ENCODE results near the gene PDE1A. TPM values are rescaled to one million over a fixed set of nuclear protein-coding genes. Genes with fewer than 3 reads are reported as not detected.
"Not testable (repeated sequence)": the region's sequence is repeated elsewhere in the genome, so short reads cannot be mapped to it uniquely, and the experiment has no call there.

Gene PDE1A
- total RNA-seq, 1 experiment from 2014 or later, result 7.0 TPM

DNA sequence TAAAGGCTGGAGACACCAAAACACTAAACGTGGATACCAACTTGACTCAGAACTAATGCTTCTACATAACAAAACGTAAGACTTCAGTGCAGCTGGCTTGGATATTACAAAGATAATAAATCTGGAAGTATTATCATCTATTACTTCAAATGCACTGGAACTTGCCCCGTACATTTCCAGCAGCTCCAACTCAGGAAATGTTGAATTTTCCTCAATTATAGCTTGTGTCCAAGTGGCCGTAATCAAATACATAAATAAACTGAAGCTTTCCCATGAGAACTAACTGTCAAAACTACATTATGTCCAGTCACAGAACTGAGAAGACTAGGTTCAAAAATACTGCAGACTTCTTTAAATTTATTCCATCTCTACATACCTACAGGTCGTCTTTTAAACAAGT, 6.2 kb downstream of the PDE1A start:
- no peaks in the 10 kb centered on the region for H3K36me3 ChIP-seq
- H3K9me3 ChIP-seq, result no peaks in the 10 kb centered on the region
- DNase-seq, result no peak
- no peak overlapping the region for H3K4me3 ChIP-seq
- no peaks in the 10 kb centered on the region for H3K27me3 ChIP-seq

DNA sequence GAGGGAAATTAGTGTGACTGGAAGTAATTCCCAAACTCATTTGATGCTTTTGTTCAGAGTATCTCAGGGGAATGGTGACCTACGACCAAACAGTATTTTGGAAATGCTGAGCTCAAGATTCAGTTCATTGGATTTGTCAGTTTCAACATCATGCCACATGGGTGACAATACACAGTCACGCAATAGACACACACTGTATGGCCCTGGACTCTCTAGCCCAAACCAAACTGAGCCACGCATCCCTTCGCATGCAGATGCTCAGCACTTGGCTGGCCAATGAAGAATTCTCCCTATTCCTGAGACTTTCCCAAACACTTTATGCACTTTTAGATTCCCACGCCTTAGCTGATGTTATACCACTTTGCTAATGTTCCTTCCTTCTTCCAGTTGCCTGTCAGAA, 10.0 kb downstream of the PDE1A start:
- no peaks in the 10 kb centered on the region for H3K27me3 ChIP-seq
- H3K36me3 ChIP-seq, result no peaks in the 10 kb centered on the region
- no peak overlapping the region for H3K4me3 ChIP-seq
- no peaks in the 10 kb centered on the region for H3K9me3 ChIP-seq
- DNase-seq, result no peak

DNA sequence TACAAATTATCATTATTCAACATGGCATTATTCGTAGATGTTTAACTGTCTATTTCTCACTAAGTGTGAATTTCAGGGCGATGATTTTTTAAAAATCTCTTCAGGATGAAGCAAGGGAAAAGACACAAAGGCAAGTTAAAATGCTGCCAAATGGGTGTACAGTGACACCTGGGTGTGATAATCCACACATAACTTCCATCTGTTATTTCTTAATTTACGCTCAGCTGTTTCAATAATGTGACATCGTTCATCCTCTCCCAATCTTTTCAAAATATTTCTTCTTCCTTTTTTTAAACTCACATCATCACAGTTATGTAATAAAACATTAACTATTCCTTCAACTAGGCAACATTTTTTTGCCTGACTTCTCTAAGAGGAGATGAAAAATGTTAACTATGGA, 10.6 kb downstream of the PDE1A start:
- Histone ChIP-seq H3K4me3 (no peak overlapping the region), H3K9me3 (no peaks in the 10 kb centered on the region), H3K27me3 (no peaks in the 10 kb centered on the region), H3K36me3 (no peaks in the 10 kb centered on the region)
- DNase-seq, result no peak

DNA sequence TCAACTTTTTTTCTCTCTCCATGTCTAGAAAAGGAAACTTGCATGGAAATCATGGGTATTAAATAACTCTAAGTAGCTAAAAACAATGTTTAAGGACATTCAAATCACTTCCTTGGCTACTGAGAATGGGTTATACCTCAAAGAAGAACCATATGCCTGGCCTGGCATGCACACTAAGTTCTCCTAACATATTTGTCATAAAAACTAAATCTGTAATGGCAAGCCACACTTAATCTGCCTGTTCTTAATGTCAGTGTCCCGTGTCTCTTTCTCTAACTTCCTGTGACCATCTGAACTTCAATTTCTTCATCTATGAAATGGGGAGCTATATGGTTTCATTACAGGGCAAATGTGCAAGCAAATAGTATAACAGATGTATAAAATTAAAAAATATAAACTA, 11.1 kb downstream of the PDE1A start:
- Histone ChIP-seq H3K9me3 (no peaks in the 10 kb centered on the region), H3K4me3 (no peak overlapping the region), H3K27me3 (no peaks in the 10 kb centered on the region), H3K36me3 (no peaks in the 10 kb centered on the region)
- DNase-seq, result no peak

DNA sequence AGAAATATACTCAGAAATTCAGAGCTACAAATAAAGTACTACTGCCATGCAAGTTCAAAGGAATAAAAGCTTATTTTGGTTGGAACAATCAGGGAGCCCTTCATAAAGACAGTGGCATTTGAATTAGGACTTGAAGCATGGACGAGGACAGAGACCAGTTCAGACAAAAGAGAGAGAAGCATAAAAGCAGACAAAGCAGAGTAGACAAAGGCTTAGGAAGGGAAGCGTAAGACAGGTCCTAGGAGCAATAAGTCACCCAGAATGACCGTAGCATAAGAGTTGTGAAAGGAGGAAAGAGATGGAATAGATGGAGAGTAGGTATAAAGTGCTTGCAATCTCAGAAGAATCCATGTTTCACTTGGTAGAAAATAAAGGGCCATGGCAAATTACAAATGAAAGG, 14.0 kb downstream of the PDE1A start:
- DNase-seq, result no peak
- Histone ChIP-seq H3K9me3 (no peaks in the 10 kb centered on the region), H3K4me3 (no peak overlapping the region), H3K36me3 (no peaks in the 10 kb centered on the region), H3K27me3 (no peaks in the 10 kb centered on the region)

DNA sequence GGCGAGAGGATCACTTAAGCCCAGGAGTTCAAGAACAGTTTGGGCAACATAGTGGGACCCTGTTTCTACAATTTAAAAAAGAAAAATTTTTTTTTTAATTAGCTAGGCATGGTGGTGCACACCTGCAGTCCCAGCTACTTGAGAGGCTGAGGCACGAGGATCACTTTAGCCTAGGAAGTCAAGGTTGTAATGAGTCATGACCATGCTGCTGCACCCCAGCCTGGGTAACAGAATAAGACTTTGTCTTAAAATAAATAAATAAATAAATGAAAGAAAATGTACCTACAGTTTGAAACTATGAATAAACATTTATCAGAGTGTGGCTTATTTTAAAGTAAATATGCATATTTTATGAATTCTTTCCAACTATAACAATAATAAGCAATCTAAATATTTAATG, 16.7 kb downstream of the PDE1A start:
- Histone ChIP-seq H3K4me3 (no peak overlapping the region), H3K27me3 (no peaks in the 10 kb centered on the region), H3K9me3 (no peaks in the 10 kb centered on the region), H3K36me3 (no peaks in the 10 kb centered on the region)
- DNase-seq, result no peak

DNA sequence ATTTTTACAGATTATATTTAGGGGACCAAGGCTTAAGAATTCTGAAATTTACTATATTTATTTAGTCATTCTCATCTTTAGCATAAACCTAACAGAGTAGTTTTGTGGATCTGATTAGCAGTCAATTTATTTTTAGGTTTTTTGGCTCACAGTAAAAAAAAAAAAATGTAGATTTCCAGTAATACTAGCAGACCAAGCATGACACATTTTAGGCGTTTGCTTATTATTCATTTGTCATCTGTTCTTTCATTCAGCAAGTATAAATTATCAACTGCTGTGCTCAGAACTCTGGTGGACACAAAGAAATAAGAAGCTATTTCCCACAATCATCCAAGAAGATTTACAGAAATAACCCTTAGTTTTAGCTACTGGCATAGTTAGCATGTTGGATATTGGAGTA, 20.6 kb downstream of the PDE1A start:
- H3K36me3 ChIP-seq, result no peaks in the 10 kb centered on the region
- no peaks in the 10 kb centered on the region for H3K27me3 ChIP-seq
- H3K9me3 ChIP-seq, result no peaks in the 10 kb centered on the region
- H3K4me3 ChIP-seq, result no peak overlapping the region
- DNase-seq, result no peak

DNA sequence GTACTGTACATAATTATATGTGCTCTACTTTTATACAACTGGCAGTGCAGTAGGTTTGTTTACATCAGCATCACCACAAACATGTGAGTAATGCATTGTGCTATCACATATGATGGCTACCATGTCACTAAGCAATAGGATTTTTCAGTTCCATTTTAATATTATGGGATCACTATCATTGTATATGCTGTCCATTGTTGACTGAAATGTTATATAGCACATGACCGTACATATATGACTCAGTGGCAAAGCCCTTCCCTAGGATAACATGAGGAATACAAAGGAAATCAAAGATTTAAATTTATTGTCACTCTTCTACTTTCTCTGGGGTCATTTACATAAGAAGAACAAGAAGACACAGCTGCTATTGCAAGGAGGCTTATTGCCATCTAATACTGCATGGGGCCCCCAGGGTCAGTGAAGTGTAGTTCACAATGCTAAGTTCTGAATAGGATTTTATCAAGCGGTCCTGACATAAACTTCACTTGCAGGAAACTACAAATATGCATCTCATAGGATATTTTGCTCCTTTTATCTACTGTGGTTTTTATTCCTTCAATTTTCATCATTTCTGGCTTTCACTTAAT, 21.8 kb downstream of the PDE1A start:
- H3K9me3 ChIP-seq, result no peaks in the 10 kb centered on the region
- no peaks in the 10 kb centered on the region for H3K36me3 ChIP-seq
- H3K27me3 ChIP-seq, result no peaks in the 10 kb centered on the region
- no peak for DNase-seq
- no peak overlapping the region for H3K4me3 ChIP-seq

DNA sequence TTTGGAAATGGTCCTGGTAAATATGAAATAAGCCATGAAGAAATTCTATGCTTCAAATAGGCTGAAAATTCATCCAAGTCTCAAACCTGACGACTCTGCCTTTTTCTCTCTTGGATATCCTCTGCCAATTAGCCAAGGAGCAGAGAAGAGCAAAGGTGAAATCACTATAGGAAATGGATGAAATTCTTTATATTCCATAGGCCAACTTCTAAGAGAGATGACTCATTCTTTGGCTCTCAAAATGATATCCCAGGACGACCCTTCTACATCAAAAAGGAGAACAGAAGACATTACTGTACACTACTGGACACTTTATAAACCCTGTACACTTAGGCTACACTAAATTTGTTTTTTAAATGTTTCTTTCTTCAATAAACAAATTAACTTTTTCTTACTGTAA, 22.7 kb downstream of the PDE1A start:
- Histone ChIP-seq H3K4me3 (no peak overlapping the region), H3K27me3 (no peaks in the 10 kb centered on the region), H3K9me3 (no peaks in the 10 kb centered on the region), H3K36me3 (no peaks in the 10 kb centered on the region)
- no peak for DNase-seq

DNA sequence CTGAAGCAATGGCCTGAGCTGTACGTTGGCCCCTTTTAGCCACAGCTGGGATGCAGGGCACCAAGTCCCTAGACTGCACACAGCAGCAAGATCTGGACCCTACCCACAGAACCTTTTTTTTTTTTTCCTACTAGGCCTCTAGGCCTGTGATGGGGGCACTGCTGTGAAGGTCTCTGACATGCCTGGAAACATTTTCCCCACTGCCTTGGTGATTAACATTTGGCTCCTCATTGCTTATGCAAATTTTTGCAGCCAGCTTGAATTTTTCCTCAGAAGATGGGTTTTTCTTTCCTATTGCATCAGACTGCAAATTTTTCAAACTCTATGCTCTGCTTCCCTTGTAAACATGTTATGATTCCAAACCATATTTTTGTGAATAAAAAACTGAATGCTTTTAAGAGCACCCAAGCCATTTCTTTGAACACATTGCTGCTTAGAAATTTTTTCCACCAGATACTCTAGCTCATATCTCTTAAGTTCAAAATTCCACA, 33.5 kb downstream of the PDE1A start:
- H3K36me3 ChIP-seq, result no peaks in the 10 kb centered on the region
- DNase-seq, result no peak
- H3K4me3 ChIP-seq, result no peak overlapping the region
- peaks cover 4% of the 10 kb centered on the region for H3K9me3 ChIP-seq
- H3K27me3 ChIP-seq, result no peaks in the 10 kb centered on the region

DNA sequence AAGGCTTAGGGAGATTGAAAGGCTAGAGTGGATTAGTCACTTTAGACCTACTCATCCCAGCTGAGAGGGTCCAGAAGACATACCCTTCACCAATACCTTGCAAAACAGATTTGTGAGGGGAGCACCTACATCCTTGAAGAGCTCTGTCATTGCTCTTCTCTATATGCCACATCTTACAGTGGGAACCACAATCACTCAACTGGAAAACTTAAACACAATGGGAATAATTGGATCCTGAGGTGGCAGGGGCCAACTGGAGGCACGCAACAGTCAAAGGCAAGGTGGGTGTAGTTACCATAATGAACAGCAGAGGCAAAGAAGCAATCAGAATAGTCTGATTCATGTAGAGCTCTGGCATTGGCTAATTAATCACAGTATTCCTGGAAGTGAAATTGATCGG, 35.4 kb downstream of the PDE1A start:
- no peak for DNase-seq
- no peaks in the 10 kb centered on the region; the same call in 1 of the 2 replicates for H3K9me3 ChIP-seq
- H3K4me3 ChIP-seq, result no peak overlapping the region
- H3K36me3 ChIP-seq, result no peaks in the 10 kb centered on the region
- H3K27me3 ChIP-seq, result no peaks in the 10 kb centered on the region

DNA sequence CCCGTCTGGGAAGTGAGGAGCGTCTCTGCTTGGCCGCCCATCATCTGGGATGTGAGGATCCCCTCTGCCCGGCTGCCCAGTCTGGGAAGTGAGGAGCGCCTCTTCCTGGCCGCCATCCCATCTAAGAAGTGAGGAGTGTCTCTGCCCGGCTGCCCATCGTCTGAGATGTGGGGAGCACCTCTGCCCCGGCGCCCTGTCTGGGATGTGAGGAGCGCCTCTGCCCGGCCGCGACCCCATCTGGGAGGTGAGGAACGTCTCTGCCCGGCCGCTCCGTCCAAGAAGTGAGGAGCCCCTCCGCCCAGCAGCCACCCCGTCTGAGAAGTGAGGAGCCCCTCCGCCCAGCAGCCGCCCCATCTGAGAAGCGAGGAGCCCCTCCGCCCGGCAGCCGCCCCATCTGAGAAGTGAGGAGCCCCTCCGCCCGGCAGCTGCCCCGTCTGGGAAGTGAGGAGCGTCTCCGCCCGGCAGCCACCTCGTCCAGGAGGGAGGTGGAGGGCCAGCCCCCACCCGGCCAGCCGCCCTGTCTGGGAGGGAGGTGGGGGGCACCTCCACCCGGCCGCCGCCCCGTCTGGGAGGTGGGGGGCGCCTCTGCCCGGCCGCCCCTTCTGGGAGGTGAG, 40.5 kb downstream of the PDE1A start:
- H3K27me3 ChIP-seq, H3K9me3 ChIP-seq, H3K36me3 ChIP-seq, DNase-seq, H3K4me3 ChIP-seq: not testable (repeated sequence)

DNA sequence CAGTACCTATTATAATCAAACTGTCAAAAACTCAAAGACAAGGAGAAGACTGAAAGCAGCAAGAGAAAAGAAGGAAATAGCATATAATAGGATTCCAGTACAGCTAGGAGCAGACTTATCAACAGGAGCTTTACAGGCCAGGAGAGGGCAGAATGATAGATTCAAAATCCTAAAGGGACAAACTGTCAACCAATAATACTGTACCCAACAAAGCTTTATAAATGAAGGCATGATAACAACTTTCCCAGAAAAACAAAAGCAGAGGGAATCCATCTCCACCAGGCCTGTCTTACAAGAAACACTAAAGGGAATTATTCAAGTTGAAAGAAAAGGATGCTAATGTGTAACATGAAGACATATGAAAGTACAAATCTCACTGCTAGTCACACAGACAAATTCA, 42.0 kb downstream of the PDE1A start:
- no peak for DNase-seq
- H3K4me3 ChIP-seq, result no peak overlapping the region
- no peaks in the 10 kb centered on the region for H3K27me3 ChIP-seq
- peaks cover 6% of the 10 kb centered on the region; the same call in 1 of the 2 replicates for H3K9me3 ChIP-seq
- no peaks in the 10 kb centered on the region for H3K36me3 ChIP-seq

DNA sequence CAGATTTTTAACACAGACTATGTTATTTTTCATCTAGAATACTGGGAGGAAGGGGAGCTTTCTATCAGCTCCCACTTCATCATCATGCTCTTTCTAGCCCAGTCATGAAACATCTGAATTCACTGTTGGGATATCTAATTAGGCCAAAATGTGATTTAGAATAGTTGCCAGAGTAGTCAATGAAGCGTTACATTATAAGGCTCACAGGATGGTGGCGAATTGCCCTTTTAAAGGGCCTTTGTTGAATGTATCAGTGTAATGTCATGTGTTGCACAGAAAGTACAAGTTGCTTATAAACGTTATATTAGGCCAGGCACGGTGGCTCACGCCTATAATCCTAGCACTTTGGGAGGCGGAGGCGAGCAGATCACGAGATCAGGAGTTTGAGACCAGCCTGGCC, 45.6 kb downstream of the PDE1A start:
- no peak overlapping the region for H3K4me3 ChIP-seq
- H3K9me3 ChIP-seq, result peaks cover 6% of the 10 kb centered on the region; the same call in 1 of the 2 replicates
- no peaks in the 10 kb centered on the region for H3K27me3 ChIP-seq
- H3K36me3 ChIP-seq, result no peaks in the 10 kb centered on the region
- no peak for DNase-seq

DNA sequence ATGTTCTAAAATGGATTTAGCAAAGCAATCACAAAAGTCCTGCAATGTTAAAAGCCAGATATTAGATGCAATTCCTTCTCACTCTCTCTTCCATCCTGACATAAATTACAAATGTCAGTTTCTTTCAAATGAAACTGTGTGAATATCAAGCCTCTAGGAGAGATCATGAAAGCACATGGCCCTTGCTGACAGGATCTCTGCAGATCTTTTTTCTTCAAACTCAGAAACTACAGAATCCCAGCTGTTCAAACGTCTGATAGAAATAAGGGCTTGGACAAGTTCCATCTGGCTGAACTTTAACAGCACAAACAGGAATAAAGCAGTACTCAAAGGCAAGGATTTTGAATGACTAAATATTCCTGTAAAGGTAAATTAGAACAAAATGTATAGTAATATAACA, 47.6 kb downstream of the PDE1A start:
- no peak for DNase-seq
- H3K27me3 ChIP-seq, result no peaks in the 10 kb centered on the region
- peaks cover 13% of the 10 kb centered on the region; the same call in 1 of the 2 replicates for H3K9me3 ChIP-seq
- H3K4me3 ChIP-seq, result no peak overlapping the region
- no peaks in the 10 kb centered on the region for H3K36me3 ChIP-seq

DNA sequence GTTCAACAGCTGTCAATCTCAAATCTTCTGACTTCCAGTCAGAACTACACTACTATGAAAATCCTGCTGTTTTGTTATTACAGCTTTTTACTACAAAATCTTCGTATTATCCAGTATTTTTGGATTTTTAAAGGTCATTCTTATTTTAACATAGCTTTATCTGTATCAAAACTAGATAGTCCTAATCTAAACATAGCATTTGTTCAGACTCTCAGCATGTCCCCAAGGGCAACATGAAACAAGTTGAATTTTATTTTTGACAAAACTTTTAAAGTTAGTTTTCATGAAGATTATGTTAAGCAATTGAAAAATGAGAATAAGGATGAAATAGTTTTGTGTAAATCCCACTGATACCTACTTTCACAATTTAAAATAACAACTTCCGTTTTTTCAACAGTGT, 48.1 kb downstream of the PDE1A start:
- DNase-seq, result no peak

DNA sequence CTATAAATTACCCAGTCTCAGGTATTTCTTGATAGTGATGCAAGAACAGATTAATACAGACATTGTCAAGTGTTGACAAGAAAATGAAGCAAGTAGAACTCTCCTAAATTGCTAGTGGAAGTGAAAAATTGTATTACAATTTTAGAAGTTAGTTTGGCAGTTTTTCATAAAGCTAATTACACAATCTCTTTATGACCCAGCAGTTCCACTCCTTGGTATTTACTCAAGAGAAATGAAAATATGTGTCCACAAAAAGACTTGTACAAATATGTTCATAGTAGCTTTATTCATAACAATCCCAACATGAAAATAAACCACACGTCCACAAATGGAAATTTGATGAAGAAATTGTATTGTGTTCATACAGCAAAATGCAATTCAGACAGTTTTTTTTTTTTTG, 49.4 kb downstream of the PDE1A start:
- no peak overlapping the region for H3K4me3 ChIP-seq
- peaks cover 7% of the 10 kb centered on the region for H3K36me3 ChIP-seq
- H3K9me3 ChIP-seq, result peaks cover 18% of the 10 kb centered on the region
- no peak for DNase-seq
- H3K27me3 ChIP-seq, result no peaks in the 10 kb centered on the region

More for the DNA sequence above, 48.1 kb downstream of the PDE1A start:
- Histone ChIP-seq H3K36me3 (no peaks in the 10 kb centered on the region), H3K27me3 (no peaks in the 10 kb centered on the region), H3K9me3 (peaks cover 15% of the 10 kb centered on the region), H3K4me3 (no peak overlapping the region)

DNA sequence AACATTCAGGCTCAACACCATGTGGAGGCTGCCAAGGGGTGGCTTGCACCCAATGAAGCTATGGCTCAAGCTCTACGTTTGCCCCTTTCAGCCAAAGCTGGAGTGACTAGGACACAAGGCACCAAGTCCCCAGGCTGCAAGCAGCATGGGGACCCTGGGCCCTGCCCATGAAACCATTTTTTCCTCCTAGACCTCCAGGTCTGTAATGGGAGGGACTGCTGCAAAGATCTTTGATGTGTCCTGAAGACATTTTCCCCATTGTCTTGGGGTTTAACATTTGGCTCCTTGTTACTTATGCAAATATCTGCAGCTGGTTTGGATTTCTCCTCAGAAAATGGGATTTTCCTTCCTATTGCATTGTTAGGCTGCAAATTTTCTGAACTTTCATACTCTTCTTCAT, 51.0 kb downstream of the PDE1A start:
- peaks cover 18% of the 10 kb centered on the region for H3K9me3 ChIP-seq
- H3K36me3 ChIP-seq, result peaks cover 7% of the 10 kb centered on the region
- no peak for DNase-seq
- H3K27me3 ChIP-seq, result no peaks in the 10 kb centered on the region
- no peak overlapping the region for H3K4me3 ChIP-seq
